Muscle of leg (tissue), 11 donors: ENCODE data around the gene VPS72. TPM values are rescaled to one million over a fixed set of nuclear protein-coding genes. Genes with fewer than 3 reads are reported as not detected.
A peak's percentile ranks its signal among the peaks of the same experiment; 100 is the strongest.
"Not testable (repeated sequence)": the region's sequence is repeated elsewhere in the genome, so short reads cannot be mapped to it uniquely, and the experiment has no call there.

ENCODE experiments used
- DNase-seq: peaks from one replicate; pipeline ENCODE4 v3.0.0; 2013
- H3K27ac ChIP-seq: one replicate; pipeline ENCODE4 v1.5.1; 2013; ENCODE audit warnings: mild to moderate bottlenecking, low read length, control low read depth
- H3K27me3 ChIP-seq: one replicate; pipeline ENCODE4 v1.6.1; 2013; ENCODE audit warnings: low read length; ENCODE audit not compliant: control insufficient read depth, insufficient read depth
- H3K36me3 ChIP-seq: one replicate; pipeline ENCODE4 v1.6.1; 2013; ENCODE audit warnings: low read length; ENCODE audit not compliant: control insufficient read depth, insufficient read depth
- H3K4me1 ChIP-seq: one replicate; pipeline ENCODE4 v1.6.1; 2013; ENCODE audit warnings: low read length; ENCODE audit not compliant: control insufficient read depth, insufficient read depth
- H3K4me3 ChIP-seq: one replicate; pipeline ENCODE4 v1.5.1; 2013; ENCODE audit warnings: low read length, control low read depth
- H3K9me3 ChIP-seq: replicated peaks from 2 replicates; pipeline ENCODE4 v1.6.1; 2013; ENCODE audit warnings: low read depth, low read length; ENCODE audit not compliant: control insufficient read depth
- WGBS: methylation state at CpG from one replicate; pipeline ENCODE4 v1.1.5; 2013; ENCODE audit warnings: missing lambda C conversion rate; ENCODE audit not compliant: insufficient coverage; 5-methylcytosine and 5-hydroxymethylcytosine counted together
- polyA plus RNA-seq, 8 donors: library from polyadenylated mRNA; unstranded; fragments of 120-200 nt; gene quantifications; one replicate each; pipeline versions ENCODE4 v1.2.1 to v1.2.3, GENCODE V29; 2013; ENCODE audit warnings: inconsistent platforms in 1 of 8, low replicate concordance in 1 of 8; ENCODE audit not compliant: insufficient read length in 8 of 8, insufficient read depth in 1 of 8
- total RNA-seq: library from RNA; stranded (reverse); fragments of 120-200 nt; gene quantifications from one replicate; pipeline ENCODE4 v1.2.4, GENCODE V29; 2013

Gene VPS72
- total and polyA plus RNA-seq, 9 donors, result 44.2 to 59.9 (median 52.1) TPM

DNA sequence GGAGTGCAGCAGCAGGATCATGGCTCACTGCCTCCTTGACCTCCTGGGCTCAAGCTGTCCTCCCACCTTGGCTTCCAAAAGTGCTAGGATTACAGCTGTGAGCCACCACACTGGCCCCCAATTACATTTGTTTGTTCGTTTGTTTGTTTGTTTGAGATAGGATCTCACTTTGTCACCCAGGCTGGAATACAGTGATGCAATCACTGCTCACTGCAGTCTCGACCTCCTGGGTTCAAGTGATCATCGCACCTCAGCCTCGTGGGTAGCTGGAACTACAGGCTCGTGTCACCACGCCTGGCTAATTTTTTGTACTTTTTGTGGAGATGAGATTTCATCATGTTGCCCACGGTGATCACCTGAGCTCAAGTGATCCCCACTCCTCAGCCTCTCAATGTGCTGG is 2.0 kb upstream of the VPS72 start:
- H3K9me3 ChIP-seq, result no peaks in the 10 kb centered on the region
- peaks cover 15% of the 10 kb centered on the region for H3K4me1 ChIP-seq
- H3K27ac ChIP-seq, result no peak overlapping the region
- 53% methylated on average over 2 of the region's 7 CpGs for WGBS
- H3K4me3 ChIP-seq, result no peak overlapping the region
- DNase-seq, result no peak
- no peaks in the 10 kb centered on the region for H3K27me3 ChIP-seq
- no peaks in the 10 kb centered on the region for H3K36me3 ChIP-seq

DNA sequence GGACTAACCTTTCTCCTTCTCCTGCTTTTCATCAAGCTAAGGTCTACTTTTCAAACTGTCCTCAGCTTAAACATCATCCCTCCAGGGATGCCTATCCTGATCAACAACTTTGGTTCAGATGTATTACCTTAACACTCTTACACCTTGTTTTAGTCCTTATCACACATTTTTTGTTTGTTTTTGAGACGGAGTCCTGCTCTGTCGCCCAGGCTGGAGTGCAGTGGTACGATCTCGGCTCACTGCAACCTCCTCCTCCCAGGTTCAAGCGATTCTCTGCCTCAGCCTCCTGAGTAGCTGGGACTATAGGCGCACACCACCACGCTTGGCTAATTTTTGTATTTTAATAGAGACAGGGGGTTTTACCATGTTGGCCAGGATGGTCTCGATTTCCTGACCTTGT is 1.3 kb downstream of the VPS72 start:
- Histone ChIP-seq H3K36me3 (peaks cover 19% of the 10 kb centered on the region), H3K27ac (peak overlapping the region; percentile 95), H3K4me1 (peaks cover 12% of the 10 kb centered on the region), H3K4me3 (peak overlapping the region; percentile 83)
- not testable (repeated sequence) for H3K9me3 ChIP-seq, DNase-seq, H3K27me3 ChIP-seq
- WGBS, result 91% methylated on average over 4 of the region's 8 CpGs

DNA sequence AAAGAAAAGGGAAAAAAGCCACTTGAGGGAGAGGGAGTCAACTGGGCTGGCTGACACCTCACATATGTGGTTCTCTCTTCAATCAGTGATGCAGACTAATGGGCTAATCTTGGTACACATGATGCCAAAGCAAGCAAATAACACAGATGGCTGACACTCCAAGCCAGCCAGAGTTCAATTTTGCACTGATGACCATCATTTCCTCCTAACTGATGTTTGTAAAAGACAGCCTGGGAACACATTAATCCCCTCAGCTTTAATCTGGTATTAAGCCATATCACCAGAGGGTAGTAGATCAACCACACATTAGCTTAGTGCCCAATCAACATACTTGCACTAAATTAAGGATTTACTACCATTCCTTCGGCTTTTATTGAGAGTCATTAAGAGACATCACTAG is 2.8 kb downstream of the VPS72 start:
- Histone ChIP-seq H3K9me3 (no peaks in the 10 kb centered on the region), H3K27me3 (no peaks in the 10 kb centered on the region), H3K27ac (no peak overlapping the region), H3K36me3 (peaks cover 33% of the 10 kb centered on the region), H3K4me1 (peaks cover 12% of the 10 kb centered on the region), H3K4me3 (no peak overlapping the region)
- no peak for DNase-seq
- no CpG with 5 or more reads among the region's 1 CpG for WGBS

DNA sequence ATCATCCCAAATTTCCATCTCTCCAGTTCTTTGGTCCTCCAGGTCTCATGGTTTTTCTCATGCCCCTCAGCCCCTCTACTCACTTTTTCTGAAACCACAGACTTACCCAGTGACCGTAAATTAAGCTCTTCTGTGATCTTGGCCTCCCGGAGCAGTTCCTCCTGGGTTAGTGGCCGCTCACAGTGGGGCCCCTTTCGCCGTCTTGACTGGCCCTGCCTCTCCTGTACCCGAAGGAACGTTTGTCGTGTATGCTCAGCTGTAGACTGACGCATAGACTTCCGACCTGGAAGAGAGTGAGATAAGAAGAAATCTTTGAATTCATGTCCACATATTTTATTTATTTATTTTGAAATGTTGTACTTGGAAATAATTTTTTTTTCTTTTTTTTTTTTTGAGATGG is 5.8 kb downstream of the VPS72 start:
- Histone ChIP-seq H3K4me3 (no peak overlapping the region), H3K27ac (no peak overlapping the region), H3K36me3 (peaks cover 56% of the 10 kb centered on the region), H3K9me3 (no peaks in the 10 kb centered on the region), H3K27me3 (no peaks in the 10 kb centered on the region), H3K4me1 (peaks cover 12% of the 10 kb centered on the region)
- 96% methylated on average over 5 of the region's 10 CpGs for WGBS
- DNase-seq, result no peak

DNA sequence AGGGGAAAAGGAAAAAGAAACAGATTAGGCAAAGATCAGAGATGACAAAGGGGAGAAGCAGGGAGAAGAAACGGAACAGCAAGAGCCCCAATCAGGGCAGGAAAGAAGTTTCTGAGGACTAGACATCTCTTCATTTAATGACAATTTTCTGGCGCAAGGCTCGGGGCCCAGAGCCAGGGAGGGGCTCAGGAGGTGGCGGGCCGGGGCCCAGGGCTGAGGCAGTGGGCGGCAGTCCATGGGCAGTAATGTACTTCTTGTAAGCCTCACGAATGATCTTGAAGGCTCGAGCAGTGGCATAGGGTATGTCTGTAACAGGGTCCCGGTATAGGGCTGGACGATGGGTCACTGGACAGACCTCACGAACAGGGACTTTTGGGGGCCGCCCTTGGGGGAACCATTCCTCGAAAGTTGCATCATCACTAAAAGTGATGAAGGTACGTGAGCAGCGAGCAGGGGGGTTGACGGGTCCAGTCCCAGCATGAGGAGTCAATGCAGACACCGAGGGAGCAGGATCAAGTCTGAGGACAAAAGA is 13.4 kb downstream of the VPS72 start:
- no peak for DNase-seq
- WGBS, result 90% methylated on average over 17 of the region's 17 CpGs
- Histone ChIP-seq H3K4me3 (no peak overlapping the region), H3K36me3 (peaks cover 70% of the 10 kb centered on the region), H3K27me3 (no peaks in the 10 kb centered on the region), H3K27ac (no peak overlapping the region), H3K9me3 (no peaks in the 10 kb centered on the region), H3K4me1 (peaks cover 17% of the 10 kb centered on the region)

DNA sequence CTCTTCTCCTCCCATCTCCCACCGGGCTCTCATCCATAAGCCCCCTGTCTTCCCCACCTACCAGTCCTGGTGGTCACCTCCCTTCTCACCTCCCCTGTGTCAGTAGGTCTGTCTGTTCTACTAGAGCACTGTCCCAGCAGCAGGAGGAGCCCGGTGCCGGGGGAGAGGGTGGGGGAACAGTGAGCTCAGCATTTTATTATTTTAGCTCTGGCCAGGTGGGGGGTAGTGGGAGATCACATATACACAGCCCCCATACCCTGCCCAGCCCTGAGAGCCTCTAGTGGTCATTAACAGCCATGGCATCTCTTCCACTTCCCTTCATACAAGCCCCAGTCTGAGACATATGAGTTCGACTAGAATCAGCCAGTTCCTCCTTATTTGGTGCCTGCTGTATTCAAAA is 14.1 kb downstream of the VPS72 start, which contains the start of gene TMOD4:
TSS of gene TMOD4 (minus strand) at position 119 of the 400 bp plus-strand sequence. CDS start 1,106 bp downstream, outside the sequence.
- H3K27me3 ChIP-seq, result no peaks in the 10 kb centered on the region
- H3K4me3 ChIP-seq, result peak within 1 kb of the TSS; percentile 7
- H3K27ac ChIP-seq, result peak within 1 kb of the TSS; percentile 83
- H3K9me3 ChIP-seq, result no peaks in the 10 kb centered on the region
- no CpG with 5 or more reads among the region's 4 CpGs for WGBS
- H3K36me3 ChIP-seq, result peaks cover 70% of the 10 kb centered on the region
- peak; percentile 47 for DNase-seq
- H3K4me1 ChIP-seq, result peaks cover 18% of the 10 kb centered on the region

DNA sequence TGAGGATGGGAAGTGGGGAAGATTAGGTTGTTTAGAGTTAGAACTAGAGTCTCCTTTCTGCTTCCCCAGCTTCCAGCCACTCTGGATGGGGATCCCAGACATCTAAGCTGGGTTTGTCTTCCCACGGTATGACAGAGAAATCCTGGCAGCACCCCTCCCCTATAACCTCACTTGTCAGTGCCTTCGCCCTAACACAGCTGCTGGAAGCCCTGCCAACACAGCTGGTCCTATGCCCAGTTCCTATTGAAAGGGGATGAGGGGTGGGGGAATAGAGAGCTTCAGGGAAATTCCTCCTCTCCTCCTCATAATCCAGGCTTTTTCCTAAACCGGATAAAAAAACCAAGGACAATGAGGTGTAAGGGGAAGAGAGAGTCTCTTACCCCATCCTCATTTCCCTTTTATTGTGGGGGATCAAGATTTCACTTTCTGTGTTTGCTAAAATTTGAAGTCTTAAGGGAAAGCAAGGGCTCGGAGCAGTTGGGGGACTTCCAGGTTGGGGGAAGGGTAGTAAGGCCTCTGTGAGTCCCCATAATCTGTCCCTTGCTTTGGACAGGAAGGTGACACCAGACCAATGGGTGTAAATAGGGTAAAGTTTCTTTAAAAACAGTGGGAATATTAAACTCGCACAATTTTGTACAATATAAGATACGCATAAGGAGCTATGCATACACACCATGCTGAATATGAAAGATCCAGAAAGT is 14.8 kb downstream of the VPS72 start:
- peak; percentile 88 for DNase-seq
- peaks cover 23% of the 10 kb centered on the region for H3K4me1 ChIP-seq
- H3K36me3 ChIP-seq, result peaks cover 72% of the 10 kb centered on the region
- no peaks in the 10 kb centered on the region for H3K27me3 ChIP-seq
- WGBS, result 0% methylated on average over 1 of the region's 6 CpGs
- peak overlapping the region; percentile 83 for H3K27ac ChIP-seq
- H3K4me3 ChIP-seq, result peak overlapping the region; percentile 7
- H3K9me3 ChIP-seq, result no peaks in the 10 kb centered on the region

DNA sequence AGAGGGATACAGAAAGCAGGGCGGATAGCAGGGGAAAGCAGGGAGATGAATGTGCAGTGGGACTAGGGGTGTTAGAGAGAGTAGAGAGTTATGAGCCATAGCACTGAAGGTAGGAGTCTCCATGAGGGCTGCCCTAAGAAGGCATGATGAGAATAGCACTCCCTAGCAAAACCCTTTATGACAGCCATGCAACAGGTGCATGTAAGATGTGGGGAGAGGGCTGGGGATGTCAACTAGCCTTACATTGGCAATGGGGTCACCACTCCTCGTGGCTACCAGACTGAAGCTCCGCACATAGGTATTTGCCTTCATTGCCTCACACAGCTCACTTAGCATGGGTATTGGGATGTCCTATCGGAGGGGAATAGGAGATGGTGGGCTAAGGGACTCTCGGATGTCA is 18.8 kb downstream of the VPS72 start:
- Histone ChIP-seq H3K4me3 (no peak overlapping the region), H3K36me3 (peaks cover 66% of the 10 kb centered on the region), H3K27me3 (no peaks in the 10 kb centered on the region), H3K27ac (no peak overlapping the region), H3K4me1 (peaks cover 36% of the 10 kb centered on the region), H3K9me3 (no peaks in the 10 kb centered on the region)
- DNase-seq, result no peak
- 75% methylated on average over 1 of the region's 5 CpGs for WGBS

DNA sequence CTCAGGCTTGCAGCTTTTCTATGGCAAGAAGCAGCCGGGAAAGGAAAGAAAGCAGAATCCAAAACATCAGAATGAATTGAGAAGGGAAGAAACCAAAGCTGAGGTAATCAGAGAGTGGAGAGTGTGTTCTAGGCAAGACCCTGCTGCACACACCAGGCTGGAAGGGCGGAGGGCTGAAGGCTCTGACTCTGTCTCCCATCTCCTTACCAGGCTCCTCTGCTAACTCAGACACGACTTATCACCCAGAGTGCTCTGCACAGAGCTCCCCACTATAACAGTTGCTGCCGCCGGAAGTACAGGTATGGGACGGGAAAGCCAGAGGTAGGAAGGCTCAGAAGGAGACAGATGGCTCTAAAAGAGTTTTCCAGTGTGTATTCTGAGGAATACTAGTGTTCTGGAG is 22.9 kb downstream of the VPS72 start:
- no peak for DNase-seq
- Histone ChIP-seq H3K4me3 (peak overlapping the region; percentile 96), H3K27ac (no peak overlapping the region), H3K36me3 (peaks cover 44% of the 10 kb centered on the region), H3K9me3 (no peaks in the 10 kb centered on the region), H3K27me3 (no peaks in the 10 kb centered on the region), H3K4me1 (peaks cover 27% of the 10 kb centered on the region)
- 86% methylated on average over 2 of the region's 6 CpGs for WGBS

DNA sequence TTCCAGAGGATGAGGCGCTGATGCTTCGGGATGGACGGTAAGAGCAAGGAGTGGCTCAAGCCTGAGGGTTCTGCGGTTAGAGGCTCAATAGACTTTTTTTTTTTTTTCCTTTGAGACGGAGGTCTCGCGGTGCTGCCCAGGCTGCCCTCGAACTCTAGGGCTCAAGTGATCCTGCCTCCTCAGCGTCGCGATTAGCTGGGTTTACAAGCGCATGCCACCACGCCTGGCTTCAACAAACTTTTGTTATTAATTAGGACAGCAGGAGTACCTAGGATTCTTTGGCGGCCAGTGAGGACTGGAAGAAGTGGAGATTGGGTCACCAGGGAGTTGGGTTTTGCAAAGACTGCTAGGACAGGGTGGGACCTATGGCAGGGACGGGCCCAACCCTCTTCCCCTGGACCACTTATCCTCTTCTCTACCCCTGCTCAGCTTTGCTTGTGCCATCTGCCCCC is 23.5 kb downstream of the VPS72 start:
- Histone ChIP-seq H3K27me3 (no peaks in the 10 kb centered on the region), H3K9me3 (no peaks in the 10 kb centered on the region), H3K36me3 (peaks cover 42% of the 10 kb centered on the region), H3K4me3 (peak overlapping the region; percentile 96), H3K4me1 (peaks cover 27% of the 10 kb centered on the region), H3K27ac (peak overlapping the region; percentile 89)
- WGBS, result no CpG with 5 or more reads among the region's 15 CpGs
- DNase-seq, result no peak
